ENCODE data around the gene SOX15.

- TF ChIP-seq REST (IDR thresholded peaks at IDR 0.05; ENCODE audit: insufficient read depth in 1 of 2, low read depth in 2 of 2, low read length in 1 of 2) (no peak; a peak in 2 of 4 replicates), CTCF (IDR thresholded peaks at IDR 0.05) (no peak)
Measured at GRCh38 chr17:7583253-7584109, 6.4 kb downstream of the SOX15 start, which contains the start of gene MPDU1.
